B cell (primary cell): Measurements from ENCODE around the gene ADAMTSL2.

Source experiments
- CTCF ChIP-seq: fragments of 200-600 bp; IDR thresholded peaks from one replicate; pipeline ENCODE4 v1.8.0; 2022; ENCODE audit warnings: antibody characterized with exemption, mild to moderate bottlenecking
- EZH2 ChIP-seq: IDR thresholded peaks from 2 replicates; pipeline ENCODE4 v1.6.1; 2012; ENCODE audit warnings: borderline replicate concordance, low read depth, mild to moderate bottlenecking, moderate library complexity, low read length; ENCODE audit not compliant: insufficient read depth, poor library complexity, severe bottlenecking

- TF ChIP-seq CTCF (no peak), EZH2 (no peak)
Measured at GRCh38 chr9:133558191-133559126, 24.0 kb downstream of the ADAMTSL2 start.
